COLO829 (cell line): ENCODE results near the gene LDHD.

ENCODE experiments used
- DNase-seq: peaks from one replicate; pipeline ENCODE4 v3.0.0; 2012; ENCODE audit warnings: low spot score

Gene LDHD

DNA sequence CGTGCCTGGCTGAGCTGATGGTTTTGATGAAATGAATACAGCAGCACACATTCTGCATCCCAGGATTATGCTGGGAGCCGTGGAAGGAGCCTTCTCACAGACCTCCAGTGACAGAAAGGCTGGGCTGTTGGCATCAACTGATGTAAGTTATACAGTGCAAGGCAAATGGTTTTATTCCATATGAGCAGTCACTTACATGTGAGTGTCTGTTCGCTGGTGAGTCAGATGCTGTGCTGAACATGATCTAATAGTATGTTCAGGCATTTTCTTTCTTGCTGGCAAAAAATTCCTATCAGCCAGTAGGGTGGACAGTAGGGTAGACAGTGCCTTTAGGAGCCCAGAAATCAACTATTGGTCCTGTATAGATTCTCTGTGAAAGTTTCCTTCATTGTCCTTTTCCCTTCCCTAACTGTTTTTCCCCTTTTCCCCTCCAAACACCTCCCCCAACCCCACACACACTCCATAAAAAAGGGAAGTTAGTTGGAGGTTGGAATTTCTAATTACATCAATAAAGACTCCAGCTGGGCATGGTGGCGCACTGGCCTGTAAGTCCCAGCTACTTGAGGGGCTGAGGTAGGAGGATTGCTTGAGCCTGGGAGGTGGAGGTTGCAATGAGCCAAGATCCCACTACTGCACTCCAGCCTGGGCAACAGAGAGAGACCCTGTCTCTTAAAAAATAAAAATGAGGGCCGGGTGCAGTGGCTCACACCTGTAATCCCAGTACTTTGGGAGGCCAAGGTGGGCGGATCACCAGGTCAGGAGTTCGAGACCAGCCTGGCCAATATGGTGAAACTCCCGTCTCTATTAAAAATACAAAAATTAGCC, 36.2 kb downstream of the LDHD start:
- no peak for DNase-seq

DNA sequence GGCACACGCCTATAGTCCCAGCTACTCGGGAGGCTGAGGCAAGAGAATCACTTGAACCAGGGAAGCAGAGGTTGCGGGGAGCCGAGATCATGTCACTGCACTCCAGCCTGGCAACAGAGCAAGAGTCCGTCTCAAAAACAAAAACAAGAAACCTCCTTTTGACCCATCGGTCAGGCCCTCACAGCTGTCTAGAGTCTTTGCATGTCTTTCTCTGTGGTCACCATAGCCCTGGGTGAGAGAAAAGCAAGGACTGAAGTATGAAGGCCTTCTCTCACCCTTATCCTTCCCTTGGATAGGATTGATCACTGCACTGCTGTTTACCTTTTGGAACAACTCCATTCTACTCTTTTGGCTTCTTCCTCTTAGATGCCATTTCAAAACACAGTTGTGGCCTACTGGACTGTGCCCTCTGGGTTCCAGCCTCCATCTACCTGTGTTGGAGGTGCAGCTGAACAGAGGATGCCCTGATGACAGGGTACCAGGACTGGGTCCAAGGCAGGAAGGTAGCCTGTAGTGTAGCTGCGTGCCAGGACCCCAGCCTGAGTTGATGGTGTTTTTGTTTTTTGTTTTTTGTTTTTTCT, 37.1 kb downstream of the LDHD start:
- DNase-seq = no peak

DNA sequence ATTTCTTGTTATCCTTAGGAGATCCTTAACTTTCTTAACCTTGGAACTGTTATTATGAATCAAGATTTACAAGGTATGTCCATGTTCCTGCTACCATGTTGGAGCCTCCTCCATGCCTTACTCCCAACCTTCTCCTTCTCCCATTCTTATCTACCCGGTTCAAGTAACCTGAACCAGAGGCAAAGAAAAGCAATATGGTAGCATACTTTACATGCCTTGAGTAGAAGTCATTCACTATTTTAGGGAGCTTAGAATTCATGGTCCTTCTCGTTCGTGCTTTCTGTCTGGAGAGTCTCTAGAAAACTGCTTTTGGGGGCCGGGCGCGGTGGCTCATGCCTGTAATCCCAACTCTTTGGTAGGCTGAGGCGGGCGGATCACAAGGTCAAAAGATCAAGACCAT, 37.7 kb downstream of the LDHD start:
- no peak for DNase-seq

DNA sequence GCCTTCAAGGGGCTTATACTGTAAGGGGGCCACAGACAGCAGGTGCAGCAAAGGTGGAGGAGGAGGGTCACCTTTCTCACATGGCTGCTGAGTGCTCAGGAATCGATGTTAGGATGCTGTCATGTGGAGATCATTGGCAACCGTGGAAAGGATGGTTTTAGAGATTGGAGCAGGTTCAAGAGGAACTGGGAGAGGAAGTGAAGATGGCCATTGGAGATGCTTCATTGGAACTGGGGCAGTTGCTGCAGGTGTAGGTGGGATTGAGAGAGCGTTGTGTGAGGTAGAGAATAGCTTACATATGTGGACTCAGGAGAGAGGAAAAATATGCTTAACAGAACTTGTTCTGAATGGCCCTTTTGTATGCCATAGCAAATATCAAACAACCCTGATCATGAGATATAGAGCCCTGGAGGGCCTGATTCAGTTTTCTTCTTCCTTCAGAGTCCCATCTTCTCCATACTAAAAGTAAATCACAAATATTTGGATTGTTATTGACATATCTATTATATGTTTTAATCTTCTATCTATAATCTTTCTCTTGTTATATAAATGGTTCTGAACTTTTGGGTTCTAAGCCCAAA, 40.8 kb downstream of the LDHD start:
- peak; percentile 28 for DNase-seq

DNA sequence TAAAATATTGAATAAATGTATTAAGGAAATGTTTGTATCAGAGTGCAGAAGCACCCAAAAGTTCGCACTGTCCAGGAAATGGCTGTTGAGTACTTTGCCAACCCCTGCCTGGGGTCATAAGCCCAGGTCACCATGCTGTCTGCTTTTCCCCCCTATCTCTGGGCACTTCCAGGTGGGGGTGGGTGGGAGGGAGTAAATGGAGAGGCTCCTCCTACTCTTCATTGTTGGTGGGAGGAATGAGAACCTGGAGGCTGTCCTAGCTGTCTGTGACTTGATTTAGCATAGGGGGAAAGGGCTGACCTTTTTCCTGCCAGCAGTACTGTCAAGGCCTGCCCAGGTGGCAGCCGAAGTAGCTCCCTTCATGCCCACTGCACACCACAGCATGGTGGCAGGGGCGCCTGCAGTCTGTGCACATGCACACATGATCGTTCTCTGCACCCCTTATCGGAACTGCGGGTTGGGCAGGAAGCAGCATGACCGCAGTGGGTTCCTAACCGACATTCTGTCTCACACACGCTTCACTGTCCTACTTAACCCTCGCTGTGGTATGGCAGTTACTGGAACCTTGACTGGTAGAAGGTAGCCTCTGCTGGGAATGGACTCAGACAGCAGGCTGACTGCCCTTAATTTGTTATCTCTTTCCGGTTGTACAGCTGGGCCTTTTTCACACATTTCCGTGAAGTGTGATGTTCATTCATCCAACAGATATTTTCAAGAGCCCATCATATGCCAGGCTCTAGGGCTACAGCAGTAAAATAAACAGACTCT, 41.5 kb downstream of the LDHD start:
- no peak for DNase-seq

DNA sequence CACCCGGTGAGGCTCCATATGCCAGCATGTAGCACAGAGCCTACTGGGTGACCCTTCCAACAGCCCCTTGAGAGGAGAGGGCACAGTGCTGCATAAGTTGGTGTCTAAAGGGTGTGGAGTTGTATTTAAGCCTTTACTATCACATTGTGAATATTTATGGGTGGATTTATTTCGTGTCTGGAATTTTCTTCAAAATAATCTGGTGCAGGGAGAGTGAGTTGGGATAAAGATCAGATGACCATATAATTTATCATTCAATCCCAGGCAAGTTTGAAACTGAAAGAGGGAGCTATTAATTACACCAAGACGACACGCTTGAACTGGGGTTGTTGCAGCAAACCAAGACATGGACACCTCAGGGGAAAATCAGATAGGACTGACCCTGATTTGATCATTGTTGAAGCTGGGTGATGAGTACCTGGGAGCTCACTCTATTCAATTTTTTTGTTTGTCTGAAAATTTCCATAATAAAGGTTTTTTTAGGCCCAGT, 42.2 kb downstream of the LDHD start:
- no peak for DNase-seq

DNA sequence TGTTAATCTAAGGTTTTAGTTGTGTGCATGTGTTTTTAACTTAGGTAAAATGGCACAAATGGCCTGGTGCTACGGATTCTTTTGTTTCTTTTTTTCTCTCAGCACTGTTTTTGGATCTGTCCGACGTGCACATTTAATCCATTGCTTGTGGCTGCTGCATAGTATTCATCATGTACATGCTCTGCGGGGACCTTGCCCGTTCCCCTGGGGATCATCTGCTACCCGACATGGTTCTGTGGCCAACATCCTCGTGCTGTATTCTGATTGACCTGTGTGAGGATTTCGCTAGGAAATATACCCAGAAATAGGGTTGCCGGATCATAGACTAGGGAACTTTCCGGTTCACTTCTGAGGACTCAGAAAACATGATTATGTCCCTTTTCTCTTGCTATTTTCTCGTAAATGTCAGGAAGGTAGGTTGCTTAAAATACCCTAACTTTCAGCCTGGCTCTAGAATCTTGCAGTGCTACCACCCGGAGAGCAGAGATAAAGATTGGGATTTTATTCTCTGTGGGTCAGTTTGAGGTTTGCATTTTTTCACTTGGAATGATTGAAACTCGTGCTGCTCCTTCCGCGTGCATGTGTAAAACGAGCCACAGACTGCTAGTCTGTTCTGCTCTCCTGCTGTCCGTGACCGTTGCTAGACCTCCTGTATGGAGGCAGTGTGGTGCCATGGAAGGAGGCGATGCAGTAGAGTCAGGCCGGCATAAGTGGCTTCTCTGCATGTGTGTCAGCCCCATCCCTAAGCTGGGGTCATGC, 42.9 kb downstream of the LDHD start:
- no peak for DNase-seq

DNA sequence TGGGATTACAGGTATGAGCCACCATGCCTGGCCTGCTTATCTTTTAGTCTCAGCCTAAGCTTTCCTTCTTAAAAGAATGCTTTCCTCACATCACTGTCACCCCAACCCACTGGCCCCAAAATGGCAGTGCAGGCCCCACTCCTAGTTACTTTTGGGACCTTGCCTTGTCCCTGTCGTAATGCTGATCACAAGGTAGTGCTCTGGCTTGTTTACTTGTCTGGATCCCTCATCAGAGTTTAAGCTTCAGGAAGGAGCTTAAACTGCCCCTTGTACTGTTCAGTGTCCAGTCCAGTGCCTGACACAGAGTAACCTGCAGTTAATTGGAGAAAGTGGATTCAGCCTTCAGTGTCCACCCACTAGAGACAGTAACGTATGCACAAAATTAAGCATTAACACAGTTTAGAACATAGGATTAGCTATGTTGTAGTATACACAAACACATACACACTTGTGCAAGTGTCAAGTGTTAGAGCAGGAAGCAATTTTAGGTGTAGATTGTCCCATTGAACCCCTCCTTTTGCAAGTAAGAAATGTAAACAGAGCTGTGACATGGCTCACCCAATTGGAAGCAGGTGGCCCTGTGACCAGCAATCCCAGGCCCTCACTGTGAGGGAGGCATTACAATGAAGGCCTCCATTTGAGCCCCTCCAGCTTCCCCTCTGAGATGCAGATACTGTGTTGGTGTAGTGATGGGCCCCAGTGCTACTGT, 44.2 kb downstream of the LDHD start:
- no peak for DNase-seq

DNA sequence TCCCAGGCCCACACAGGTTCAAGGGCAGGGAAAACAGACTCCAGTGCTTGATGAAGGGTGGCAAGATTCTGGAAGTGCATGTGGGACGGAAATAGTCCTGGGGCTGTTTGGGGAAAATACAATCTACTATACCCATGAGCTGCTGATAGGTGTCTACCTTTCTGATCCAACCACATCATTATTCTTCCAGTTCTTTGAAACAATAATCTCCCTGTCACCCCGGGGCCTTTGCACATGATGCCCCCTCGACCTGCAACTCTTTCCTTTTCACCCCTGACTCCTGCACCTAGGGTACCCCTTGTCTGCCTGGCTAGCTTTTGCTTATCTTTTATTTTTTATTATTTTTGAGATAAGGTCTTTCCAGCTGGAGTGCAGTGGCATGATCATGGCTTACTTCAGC, 45.0 kb downstream of the LDHD start:
- DNase-seq = no peak

DNA sequence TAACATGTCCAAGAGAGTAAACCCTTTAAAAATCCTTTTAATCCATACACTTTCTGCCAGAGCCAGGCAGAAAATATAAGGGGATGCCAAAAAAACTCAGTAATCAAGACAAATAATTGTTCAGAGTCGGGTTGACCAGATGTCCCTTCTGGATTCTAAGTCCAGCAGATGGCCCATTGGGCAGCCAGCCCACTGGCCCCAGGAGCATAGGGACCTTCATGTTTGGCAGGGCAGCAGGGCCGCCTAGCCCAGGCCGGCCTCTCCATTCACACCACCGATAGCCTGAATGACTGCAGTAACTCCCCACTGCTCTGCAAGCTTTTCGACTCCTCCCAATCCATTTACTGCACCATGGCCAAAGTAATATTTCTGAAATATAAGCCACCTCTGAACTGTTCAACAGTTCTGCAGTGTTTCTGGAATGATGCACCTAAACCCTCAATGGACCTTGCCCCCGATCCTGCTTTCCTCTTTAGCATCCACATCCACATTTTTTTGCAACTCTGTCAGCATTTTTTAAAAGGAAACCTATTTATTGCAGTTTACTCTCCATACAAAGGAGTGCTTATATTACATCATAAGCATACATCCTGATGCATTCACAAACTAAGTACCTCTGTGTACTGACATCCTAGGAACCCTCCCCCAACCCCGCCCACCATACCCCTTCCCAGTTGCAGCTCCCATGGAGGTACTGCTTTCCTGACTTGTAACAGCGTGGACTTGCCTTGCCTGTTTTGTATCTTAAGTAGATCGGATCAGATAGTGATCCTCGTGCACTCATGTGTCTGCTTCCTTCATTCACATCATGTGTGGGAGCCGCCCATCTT, 46.4 kb downstream of the LDHD start:
- DNase-seq = peak; percentile 44

DNA sequence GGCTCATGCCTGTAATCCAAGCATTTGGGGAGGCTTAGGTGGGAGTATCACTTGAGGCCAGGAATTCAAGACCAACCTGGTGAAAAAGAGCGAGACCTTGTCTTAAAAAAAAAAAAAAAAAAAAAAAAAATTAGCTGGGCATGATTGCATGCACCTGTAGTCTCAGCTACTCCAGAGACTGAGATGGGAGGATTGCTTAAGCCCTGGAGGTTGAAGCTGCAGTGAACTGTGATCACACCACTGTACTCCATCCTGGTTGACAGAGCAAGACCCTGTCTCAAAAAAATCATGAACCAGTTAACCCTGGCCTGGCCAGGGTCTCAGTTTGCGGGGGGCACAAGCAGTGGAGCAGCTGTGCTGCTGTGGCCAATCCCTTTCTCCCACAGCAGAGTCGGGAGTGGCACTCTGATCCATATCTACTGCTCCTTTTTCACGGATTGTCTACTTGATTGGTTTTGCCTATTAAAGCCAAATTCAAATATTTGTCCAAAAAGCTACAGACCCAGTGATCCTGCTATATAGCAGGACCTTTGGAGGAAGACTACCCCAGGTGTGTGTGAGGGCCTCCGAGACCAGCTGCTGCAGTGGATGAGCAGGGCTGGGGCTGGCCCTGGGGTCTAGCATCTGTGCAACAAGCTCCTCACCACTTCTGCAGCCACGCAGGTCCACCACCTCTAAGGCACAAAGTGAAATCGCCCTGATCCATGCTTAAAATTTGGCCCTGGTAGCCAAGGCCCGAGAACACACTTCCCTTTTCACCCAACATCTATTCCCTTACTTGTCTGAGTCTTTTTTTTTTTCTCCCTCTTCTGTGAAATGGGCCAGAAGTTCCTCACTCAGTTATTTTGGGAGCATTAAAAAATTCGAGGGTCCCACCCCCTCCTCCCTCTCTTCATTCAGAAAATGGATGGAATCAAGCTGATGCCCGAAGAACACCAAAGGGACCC, 48.2 kb downstream of the LDHD start:
- DNase-seq = no peak

DNA sequence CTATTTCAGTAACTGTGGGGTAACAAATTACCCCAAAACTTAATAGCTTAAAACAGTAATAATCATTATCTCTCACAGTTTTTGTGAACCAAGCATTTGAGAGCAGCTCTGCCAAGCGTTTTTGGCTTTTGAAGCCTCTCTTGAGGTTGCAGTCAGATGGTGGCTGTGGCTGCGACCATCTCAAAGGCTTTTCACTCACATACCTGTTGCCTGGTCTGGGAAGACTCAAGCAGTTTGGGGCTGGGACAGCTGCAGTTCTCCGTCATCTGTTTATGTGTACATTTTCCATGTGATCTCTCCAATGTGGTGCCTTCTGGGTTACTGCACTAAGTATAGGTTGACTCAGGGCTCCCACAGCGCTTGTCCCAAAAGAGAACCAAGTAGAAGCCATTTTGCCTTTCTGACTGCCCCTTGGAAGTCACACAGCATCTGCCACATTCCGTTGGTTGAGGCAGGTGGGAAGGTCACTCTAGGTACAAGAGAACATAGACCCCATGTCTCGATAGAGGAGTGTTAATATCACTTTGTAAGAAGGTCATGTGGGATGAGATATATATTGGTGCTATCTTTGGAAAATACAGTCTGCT, 49.6 kb downstream of the LDHD start:
- DNase-seq = no peak

DNA sequence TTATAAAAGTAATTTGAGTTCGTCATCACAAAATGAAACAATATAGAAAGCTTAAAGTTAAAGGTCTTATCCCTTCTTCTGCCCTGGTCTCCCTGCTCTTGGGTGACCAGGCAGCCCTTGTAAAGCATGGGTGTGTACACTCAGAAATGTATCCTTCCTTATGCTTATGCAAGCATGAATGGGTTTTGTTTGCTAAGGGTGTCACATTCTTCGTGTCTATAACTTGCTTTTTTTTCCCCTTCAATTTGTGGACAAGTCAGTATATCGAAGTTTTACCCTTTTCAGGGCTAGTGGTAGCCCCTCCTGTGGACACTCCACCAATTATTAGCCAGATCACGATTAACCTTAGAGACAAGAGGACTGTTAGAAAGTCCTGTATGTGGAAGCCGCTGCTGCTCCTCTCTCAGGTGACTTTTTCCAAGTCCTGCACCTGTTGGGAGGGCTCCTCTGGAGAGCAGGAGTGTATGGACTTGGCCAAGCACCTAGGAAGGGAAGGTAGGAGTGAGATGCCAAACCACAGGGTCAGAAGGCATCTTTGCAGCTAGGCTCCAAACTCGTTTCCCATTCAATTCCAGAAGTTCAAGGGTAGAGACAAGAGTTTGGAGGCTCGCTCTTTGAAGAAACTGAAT, 50.9 kb downstream of the LDHD start:
- DNase-seq = no peak

DNA sequence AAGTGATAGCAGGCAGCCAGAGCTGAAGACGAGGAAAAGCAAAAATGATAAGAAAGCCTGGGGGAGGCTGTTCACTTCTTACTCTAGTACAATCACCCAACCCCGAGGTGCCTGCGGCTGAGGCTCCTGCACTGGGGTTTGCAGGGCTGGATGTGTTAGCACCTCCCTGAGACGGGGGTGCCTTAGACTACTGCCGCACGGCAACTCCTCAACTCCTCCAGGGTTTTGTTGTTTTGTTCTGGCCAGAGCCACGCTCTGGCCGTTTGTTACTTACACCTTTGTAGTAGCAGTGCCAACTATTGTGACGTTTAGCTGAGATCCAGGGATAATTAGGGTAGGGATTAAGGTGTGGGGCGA, 51.5 kb downstream of the LDHD start:
- no peak for DNase-seq

DNA sequence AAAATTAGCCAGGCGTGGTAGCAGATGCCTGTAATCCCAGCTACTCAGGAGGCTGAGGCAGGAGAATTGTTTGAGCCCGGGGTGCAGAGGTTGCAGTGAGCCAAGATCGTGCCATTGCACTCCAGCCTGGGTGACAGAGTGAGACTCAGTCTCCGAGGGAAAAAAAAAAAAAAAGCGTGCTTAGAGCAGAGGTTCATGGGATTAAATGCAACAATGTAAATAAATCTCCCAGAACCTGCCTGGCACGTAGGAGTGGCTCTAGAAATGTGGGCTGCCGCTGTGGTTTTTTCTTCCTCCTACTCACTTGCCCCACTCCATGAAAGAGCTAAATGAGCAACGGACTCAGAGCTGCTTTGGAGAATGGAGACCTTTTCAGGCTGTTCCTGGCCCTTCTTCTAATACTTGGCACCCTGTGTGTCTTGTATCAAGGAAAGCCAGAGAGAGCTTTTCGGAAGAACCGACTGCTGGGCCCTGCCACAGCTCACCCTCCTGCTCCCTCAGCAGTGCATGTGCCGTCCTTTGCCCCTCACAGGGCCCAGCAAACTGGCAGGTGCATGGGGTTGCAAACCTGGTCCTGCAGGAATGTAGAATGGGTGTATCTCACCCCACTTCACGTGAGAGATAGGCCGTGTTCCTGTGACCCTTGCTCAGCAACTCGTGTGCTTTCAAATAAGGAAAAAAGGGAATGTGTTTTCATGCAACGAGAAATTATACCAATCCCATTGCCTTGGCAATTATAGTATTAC, 52.0 kb downstream of the LDHD start:
- no peak for DNase-seq

DNA sequence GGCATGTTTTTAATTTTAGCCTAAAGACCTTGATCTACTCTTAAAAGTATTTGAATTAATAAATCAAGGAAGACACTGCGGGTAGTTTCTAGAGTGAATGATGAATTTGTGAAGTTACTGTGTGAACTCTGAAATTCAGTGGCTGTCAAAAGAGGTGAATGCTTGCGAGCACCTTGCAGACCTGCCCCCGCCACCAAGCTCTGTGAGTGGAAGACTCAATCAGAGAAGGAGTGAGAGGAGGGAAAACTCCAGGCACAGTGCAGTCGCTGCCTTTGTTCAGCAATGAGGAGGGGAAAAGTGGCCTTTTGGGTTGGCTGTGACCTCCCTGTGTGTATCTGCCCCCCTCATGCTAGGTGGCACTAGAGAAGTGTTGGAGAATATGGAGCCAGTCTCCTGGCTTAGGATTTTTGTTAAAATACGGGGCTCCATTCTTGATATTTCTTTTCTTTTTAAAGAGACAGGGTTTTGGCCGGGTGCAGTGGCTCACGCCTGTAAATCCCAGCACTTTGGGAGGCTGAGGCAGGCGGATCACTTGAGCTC, 53.0 kb downstream of the LDHD start:
- no peak for DNase-seq

DNA sequence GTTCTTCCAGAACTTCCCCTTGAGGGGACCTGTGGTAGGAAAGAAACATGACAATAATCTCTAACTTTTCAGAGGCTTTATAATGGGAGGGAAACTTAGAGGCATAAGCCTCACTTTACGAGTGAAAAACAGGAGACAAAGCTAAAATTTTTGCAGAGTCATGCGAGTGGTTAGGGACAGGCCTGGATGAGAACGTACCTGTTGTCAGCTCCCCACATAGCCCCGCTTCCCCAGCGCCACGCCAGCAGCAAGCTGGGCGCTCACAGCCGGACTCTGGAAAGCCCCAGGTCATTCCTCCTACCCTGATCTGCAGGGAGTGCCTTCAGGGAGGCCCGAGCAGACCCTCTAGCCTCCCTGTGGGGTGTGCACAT, 53.6 kb downstream of the LDHD start:
- no peak for DNase-seq
